ENCODE measurements around the gene AVPR1A.
"Not testable (repeated sequence)": the region's sequence is repeated elsewhere in the genome, so short reads cannot be mapped to it uniquely, and the experiment has no call there.

Gene AVPR1A

DNA sequence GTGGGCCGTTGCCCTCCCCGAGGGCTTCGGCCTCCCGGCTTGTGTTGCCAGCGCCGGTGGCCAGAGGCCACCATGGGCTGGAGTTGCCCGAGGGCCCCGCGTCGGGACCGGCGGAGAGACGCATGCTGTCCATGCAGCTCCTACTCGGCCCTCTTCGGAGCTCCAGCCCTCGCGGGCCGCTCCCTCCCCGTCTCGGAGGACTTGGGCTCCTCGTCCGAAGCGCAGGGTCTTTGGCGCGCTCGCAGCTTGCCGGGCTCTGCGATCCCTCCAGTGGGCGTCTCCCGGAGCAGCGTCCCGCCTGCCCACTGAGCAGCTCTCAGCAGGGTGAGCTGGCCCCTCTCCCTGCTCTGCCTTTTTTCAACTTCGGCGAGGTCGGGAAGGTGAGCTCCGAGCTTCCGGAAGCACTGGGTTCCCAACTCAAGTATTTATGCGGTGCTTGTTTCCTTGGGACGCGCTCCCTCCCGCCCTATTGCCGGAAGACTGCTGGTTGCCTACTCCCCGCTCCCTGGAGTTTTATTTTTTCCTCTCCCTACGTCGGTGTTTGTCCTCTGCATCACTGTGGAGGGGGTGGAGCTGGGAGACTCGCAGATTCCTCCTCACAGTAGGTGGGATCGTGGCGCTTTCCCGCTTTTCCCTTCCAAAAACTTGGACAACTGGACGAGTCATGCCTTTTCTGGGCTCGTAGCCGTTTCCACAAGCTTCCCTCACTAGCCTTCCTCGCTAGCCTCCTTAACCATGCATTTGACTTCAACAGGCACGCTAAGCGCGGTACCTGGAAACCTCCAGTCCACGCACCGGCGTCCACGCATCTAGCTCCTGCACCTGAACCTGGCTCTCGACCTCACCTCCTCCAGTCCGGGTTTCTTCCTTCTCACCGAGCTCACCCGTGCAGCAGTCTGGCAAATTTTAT is at the start of gene AVPR1A:
TSS of gene AVPR1A (minus strand) at position 489 of the 910 bp plus-strand sequence. CDS start at position 124, 365 bp downstream.
- no peak within 1 kb of the TSS for H3K9ac ChIP-seq (ENCODE audit: low read depth in 1 of 2, low read length in 2 of 2)
- peaks cover 9 to 19% of the 10 kb centered on the region in 2 donors for H3K4me1 ChIP-seq (ENCODE audit: control insufficient read depth in 1 of 2, insufficient read depth in 2 of 2, low read length in 2 of 2)
- H3K27me3 ChIP-seq (ENCODE audit: control insufficient read depth in 1 of 2, insufficient read depth in 2 of 2, low read length in 2 of 2) = peaks cover 31 to 56% of the 10 kb centered on the region in 2 donors
- no peaks in the 10 kb centered on the region for H3K36me3 ChIP-seq (ENCODE audit: control insufficient read depth in 1 of 2, insufficient read depth in 2 of 2, low read length in 2 of 2)
- H3K9me3 ChIP-seq (ENCODE audit: control insufficient read depth in 1 of 2, low read length in 2 of 2) = no peaks in the 10 kb centered on the region
- H3K27ac ChIP-seq (ENCODE audit: low read depth, low read length) = no peak within 1 kb of the TSS
- H3K4me3 ChIP-seq (ENCODE audit: low read depth in 1 of 2, low read length in 2 of 2) = peak within 1 kb of the TSS; percentile 60

DNA sequence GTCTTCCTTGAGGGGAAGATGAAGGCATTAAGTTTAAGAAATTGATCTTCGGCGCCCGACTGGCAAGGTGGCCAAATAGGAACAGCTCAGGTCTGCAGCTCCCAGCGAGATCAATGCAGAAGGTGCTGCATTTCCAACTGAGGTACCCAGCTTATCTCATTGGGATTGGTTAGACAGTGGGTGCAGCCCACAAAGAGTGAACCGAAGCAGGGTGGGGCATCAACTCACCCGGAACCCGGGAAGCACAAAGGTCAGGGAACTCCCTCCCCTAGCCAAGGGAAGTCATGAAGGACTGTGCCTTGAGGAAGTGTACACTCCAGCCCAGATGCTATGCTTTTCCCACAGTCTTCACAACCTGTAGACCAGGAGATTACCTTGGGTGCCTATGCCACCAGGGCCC is 45.2 kb upstream of the AVPR1A start:
- Histone ChIP-seq H3K9me3 (ENCODE audit: control insufficient read depth in 1 of 2, low read length in 2 of 2) (no peaks in the 10 kb centered on the region), H3K36me3 (ENCODE audit: control insufficient read depth in 1 of 2, insufficient read depth in 2 of 2, low read length in 2 of 2) (no peaks in the 10 kb centered on the region), H3K4me3 (ENCODE audit: low read depth in 1 of 2, low read length in 2 of 2) (no peak overlapping the region), H3K4me1 (ENCODE audit: control insufficient read depth in 1 of 2, insufficient read depth in 2 of 2, low read length in 2 of 2) (no peaks in the 10 kb centered on the region), H3K27ac (ENCODE audit: low read depth, low read length) (no peak overlapping the region), H3K9ac (ENCODE audit: low read depth in 1 of 2, low read length in 2 of 2) (no peak overlapping the region), H3K27me3 (ENCODE audit: control insufficient read depth in 1 of 2, insufficient read depth in 2 of 2, low read length in 2 of 2) (no peaks in the 10 kb centered on the region)

DNA sequence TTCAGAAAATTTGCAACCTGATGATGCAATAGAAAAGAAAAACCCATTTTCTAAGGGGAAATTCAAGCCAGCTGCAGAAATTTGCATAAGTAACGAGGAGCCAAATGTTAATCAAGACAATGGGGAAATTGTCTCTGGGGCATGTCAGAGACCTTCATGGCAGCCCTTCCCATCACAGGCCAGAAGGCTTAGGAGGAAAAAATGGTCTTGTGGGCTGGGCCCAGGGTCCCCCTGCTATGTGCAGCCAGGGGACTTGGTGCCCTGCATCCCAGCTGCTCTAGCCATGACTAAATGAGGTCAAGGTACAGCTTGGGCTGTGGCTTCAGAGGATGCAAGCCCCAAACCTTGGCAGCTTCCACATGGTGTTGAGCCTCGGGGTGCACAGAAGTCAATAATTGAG is 28.2 kb upstream of the AVPR1A start:
- Histone ChIP-seq H3K27me3 (ENCODE audit: control insufficient read depth in 1 of 2, insufficient read depth in 2 of 2, low read length in 2 of 2) (no peaks in the 10 kb centered on the region), H3K4me1 (ENCODE audit: control insufficient read depth in 1 of 2, insufficient read depth in 2 of 2, low read length in 2 of 2) (no peaks in the 10 kb centered on the region), H3K9me3 (ENCODE audit: control insufficient read depth in 1 of 2, low read length in 2 of 2) (peaks cover 2 to 16% of the 10 kb centered on the region in 2 donors), H3K36me3 (ENCODE audit: control insufficient read depth in 1 of 2, insufficient read depth in 2 of 2, low read length in 2 of 2) (no peaks in the 10 kb centered on the region), H3K9ac (ENCODE audit: low read depth in 1 of 2, low read length in 2 of 2) (no peak overlapping the region), H3K27ac (ENCODE audit: low read depth, low read length) (no peak overlapping the region), H3K4me3 (ENCODE audit: low read depth in 1 of 2, low read length in 2 of 2) (no peak overlapping the region)

DNA sequence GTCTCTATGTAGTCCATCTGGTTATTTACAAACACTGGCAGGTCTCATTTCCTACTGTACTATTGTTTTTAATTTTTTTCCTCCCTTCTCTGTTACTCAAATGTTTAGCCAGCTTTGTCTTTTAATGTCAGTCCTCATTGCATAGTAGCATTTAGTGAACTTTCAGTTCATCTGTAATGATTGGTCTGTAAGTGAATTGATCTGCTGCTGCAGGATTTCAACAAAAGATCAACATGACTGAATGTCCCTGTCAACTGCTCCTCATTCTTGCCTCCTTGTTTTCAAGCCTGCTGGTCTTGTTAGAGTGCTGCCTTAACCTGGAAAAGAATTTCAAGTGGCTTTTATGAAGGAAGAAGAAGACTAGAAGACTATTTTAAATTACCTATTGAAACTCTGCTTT is 19.3 kb upstream of the AVPR1A start:
- Histone ChIP-seq H3K4me1 (ENCODE audit: control insufficient read depth in 1 of 2, insufficient read depth in 2 of 2, low read length in 2 of 2) (no peaks in the 10 kb centered on the region), H3K27me3 (ENCODE audit: control insufficient read depth in 1 of 2, insufficient read depth in 2 of 2, low read length in 2 of 2) (no peaks in the 10 kb centered on the region), H3K9ac (ENCODE audit: low read depth in 1 of 2, low read length in 2 of 2) (no peak overlapping the region), H3K27ac (ENCODE audit: low read depth, low read length) (no peak overlapping the region), H3K36me3 (ENCODE audit: control insufficient read depth in 1 of 2, insufficient read depth in 2 of 2, low read length in 2 of 2) (no peaks in the 10 kb centered on the region), H3K9me3 (ENCODE audit: control insufficient read depth in 1 of 2, low read length in 2 of 2) (no peaks in the 10 kb centered on the region), H3K4me3 (ENCODE audit: low read depth in 1 of 2, low read length in 2 of 2) (no peak overlapping the region)

DNA sequence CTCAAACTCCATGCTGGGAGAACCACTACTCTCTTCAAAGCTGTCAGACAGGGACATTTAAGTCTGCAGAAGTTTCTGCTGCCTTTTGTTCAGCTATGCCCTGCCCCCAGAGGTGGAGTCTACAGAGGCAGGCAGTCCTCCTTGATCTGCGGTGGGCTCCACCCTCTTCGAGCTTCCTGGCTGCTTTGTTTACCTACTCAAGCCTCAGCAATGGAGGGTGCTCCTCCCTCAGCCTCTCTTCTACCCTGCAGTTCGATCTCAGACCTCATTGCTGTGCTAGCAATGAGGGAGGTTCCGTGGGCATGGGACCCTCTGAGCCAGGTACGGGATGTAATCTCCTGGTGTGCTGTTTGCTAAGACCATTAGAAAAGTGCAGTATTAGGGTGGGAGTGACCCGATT is 16.7 kb upstream of the AVPR1A start:
- not testable (repeated sequence) for H3K36me3 ChIP-seq (ENCODE audit: control insufficient read depth in 1 of 2, insufficient read depth in 2 of 2, low read length in 2 of 2); H3K9me3 ChIP-seq (ENCODE audit: control insufficient read depth in 1 of 2, low read length in 2 of 2); H3K4me3 ChIP-seq (ENCODE audit: low read depth in 1 of 2, low read length in 2 of 2); H3K9ac ChIP-seq (ENCODE audit: low read depth in 1 of 2, low read length in 2 of 2); H3K27ac ChIP-seq (ENCODE audit: low read depth, low read length); H3K27me3 ChIP-seq (ENCODE audit: control insufficient read depth in 1 of 2, insufficient read depth in 2 of 2, low read length in 2 of 2); H3K4me1 ChIP-seq (ENCODE audit: control insufficient read depth in 1 of 2, insufficient read depth in 2 of 2, low read length in 2 of 2)

DNA sequence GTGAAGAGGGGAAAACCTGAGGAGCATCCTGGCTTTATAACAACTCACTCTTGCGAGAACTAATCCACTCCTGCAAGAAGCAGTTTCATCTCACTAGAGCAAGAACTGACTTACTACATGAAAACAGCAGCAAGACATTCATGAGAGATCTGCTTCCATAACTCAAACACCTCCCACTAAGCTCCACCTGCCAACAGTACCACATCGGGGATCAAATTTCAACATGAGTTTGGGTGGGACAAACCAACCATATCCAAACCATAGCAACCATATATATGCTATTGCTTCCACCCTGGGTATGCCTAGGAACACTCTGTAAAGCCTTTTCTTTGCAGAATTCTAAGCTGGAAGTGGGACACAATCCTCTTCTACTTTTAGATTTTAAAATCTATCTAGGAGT is 13.9 kb upstream of the AVPR1A start:
- no peaks in the 10 kb centered on the region for H3K36me3 ChIP-seq (ENCODE audit: control insufficient read depth in 1 of 2, insufficient read depth in 2 of 2, low read length in 2 of 2)
- H3K4me1 ChIP-seq (ENCODE audit: control insufficient read depth in 1 of 2, insufficient read depth in 2 of 2, low read length in 2 of 2) = no peaks in the 10 kb centered on the region
- H3K9me3 ChIP-seq (ENCODE audit: control insufficient read depth in 1 of 2, low read length in 2 of 2) = no peaks in the 10 kb centered on the region
- H3K27ac ChIP-seq (ENCODE audit: low read depth, low read length) = no peak overlapping the region
- H3K27me3 ChIP-seq (ENCODE audit: control insufficient read depth in 1 of 2, insufficient read depth in 2 of 2, low read length in 2 of 2) = no peaks in the 10 kb centered on the region
- no peak overlapping the region for H3K9ac ChIP-seq (ENCODE audit: low read depth in 1 of 2, low read length in 2 of 2)
- no peak overlapping the region for H3K4me3 ChIP-seq (ENCODE audit: low read depth in 1 of 2, low read length in 2 of 2)

DNA sequence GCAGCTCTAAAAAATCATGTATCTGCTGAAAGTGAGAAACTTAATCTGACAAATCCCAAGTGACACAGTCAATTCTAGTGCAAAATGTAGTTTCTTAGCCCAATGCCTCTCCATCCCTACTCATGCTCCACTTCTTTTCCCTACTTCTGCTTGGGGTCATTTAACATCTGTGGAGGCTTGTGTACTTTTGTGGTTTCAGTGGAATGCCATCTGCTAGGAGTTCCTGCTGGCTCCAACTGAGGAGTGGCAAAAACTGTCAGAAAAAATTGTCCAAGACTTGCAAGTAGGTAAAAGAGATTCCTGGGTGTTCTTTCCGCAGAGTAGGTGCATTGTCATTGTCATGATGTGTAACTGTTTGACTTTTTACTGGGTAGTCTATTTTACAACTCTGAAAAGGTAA is 12.5 kb upstream of the AVPR1A start:
- no peak overlapping the region for H3K9ac ChIP-seq (ENCODE audit: low read depth in 1 of 2, low read length in 2 of 2)
- H3K36me3 ChIP-seq (ENCODE audit: control insufficient read depth in 1 of 2, insufficient read depth in 2 of 2, low read length in 2 of 2) = no peaks in the 10 kb centered on the region
- H3K27me3 ChIP-seq (ENCODE audit: control insufficient read depth in 1 of 2, insufficient read depth in 2 of 2, low read length in 2 of 2) = no peaks in the 10 kb centered on the region
- H3K9me3 ChIP-seq (ENCODE audit: control insufficient read depth in 1 of 2, low read length in 2 of 2) = no peaks in the 10 kb centered on the region
- H3K27ac ChIP-seq (ENCODE audit: low read depth, low read length) = no peak overlapping the region
- H3K4me3 ChIP-seq (ENCODE audit: low read depth in 1 of 2, low read length in 2 of 2) = no peak overlapping the region
- no peaks in the 10 kb centered on the region for H3K4me1 ChIP-seq (ENCODE audit: control insufficient read depth in 1 of 2, insufficient read depth in 2 of 2, low read length in 2 of 2)

DNA sequence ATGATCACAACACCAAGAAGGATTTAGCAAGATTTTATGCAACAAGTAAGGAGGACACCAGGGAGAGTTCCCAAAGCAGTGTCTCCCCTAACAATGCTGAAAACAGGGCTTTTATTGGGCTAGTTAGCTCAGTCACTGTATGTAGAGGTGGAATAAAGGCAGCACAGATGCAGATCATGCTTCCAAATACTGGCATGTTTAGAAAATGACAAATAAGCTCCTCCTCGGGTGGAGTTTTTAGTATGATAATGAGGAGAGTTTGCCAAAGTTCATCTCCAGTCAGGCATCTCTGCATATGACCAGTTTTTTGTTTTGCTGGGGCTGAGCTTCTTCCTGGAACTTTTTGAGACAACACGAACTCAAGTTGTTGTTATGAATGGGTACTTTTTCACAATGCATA is 4.4 kb upstream of the AVPR1A start:
- no peak overlapping the region for H3K9ac ChIP-seq (ENCODE audit: low read depth in 1 of 2, low read length in 2 of 2)
- H3K9me3 ChIP-seq (ENCODE audit: control insufficient read depth in 1 of 2, low read length in 2 of 2) = no peaks in the 10 kb centered on the region
- peaks cover 19 to 34% of the 10 kb centered on the region in 2 donors for H3K27me3 ChIP-seq (ENCODE audit: control insufficient read depth in 1 of 2, insufficient read depth in 2 of 2, low read length in 2 of 2)
- H3K27ac ChIP-seq (ENCODE audit: low read depth, low read length) = no peak overlapping the region
- no peaks in the 10 kb centered on the region for H3K36me3 ChIP-seq (ENCODE audit: control insufficient read depth in 1 of 2, insufficient read depth in 2 of 2, low read length in 2 of 2)
- H3K4me1 ChIP-seq (ENCODE audit: control insufficient read depth in 1 of 2, insufficient read depth in 2 of 2, low read length in 2 of 2) = peaks cover 9 to 16% of the 10 kb centered on the region in 2 donors
- no peak overlapping the region for H3K4me3 ChIP-seq (ENCODE audit: low read depth in 1 of 2, low read length in 2 of 2)

DNA sequence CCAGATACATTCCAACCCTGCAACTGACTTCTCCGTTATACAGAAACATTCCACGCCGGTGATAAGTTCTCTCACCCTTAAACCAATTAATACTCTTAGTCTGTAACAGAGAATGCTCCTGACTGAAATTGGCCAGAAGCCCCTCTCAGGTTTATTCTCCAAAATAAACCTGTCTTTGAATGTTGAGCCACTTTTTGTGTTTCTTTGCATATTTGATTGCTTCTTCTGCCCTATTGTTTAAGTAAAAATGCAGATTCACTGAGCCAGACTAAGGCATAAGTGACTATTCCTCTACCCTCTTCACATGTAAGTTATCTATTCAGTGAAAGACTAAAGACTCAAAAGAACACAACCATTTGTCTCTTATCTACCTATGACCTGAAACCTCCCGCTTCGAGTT is 3.6 kb upstream of the AVPR1A start:
- Histone ChIP-seq H3K9me3 (ENCODE audit: control insufficient read depth in 1 of 2, low read length in 2 of 2) (no peaks in the 10 kb centered on the region), H3K27ac (ENCODE audit: low read depth, low read length) (no peak overlapping the region), H3K9ac (ENCODE audit: low read depth in 1 of 2, low read length in 2 of 2) (no peak overlapping the region), H3K4me3 (ENCODE audit: low read depth in 1 of 2, low read length in 2 of 2) (no peak overlapping the region), H3K27me3 (ENCODE audit: control insufficient read depth in 1 of 2, insufficient read depth in 2 of 2, low read length in 2 of 2) (peaks cover 27 to 43% of the 10 kb centered on the region in 2 donors), H3K4me1 (ENCODE audit: control insufficient read depth in 1 of 2, insufficient read depth in 2 of 2, low read length in 2 of 2) (peaks cover 9 to 19% of the 10 kb centered on the region in 2 donors), H3K36me3 (ENCODE audit: control insufficient read depth in 1 of 2, insufficient read depth in 2 of 2, low read length in 2 of 2) (no peaks in the 10 kb centered on the region)

DNA sequence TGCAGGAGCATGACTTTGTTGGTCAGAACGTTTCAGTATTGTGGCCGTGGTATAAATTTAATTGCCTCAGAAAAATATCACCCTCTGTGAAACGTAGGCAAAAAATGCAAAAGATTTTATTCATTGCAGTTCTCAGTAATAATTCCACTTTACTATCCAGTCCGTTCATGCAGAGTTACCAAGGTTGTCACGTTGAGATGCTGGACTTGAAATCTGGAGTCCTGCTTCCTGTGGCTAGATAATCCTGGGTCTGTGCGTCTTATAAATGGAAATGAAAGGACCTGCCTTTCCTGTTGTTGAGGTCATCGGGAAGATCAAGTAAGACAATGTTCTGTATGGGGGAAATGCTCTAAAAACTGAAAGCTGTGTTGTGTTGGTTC is 1.3 kb upstream of the AVPR1A start:
- peak overlapping the region in 1 of 2 donors; percentile 60 for H3K4me3 ChIP-seq (ENCODE audit: low read depth in 1 of 2, low read length in 2 of 2)
- H3K9ac ChIP-seq (ENCODE audit: low read depth in 1 of 2, low read length in 2 of 2) = no peak overlapping the region

More for the DNA sequence above, 1.3 kb upstream of the AVPR1A start:
- Histone ChIP-seq H3K4me1 (ENCODE audit: control insufficient read depth in 1 of 2, insufficient read depth in 2 of 2, low read length in 2 of 2) (peaks cover 9 to 19% of the 10 kb centered on the region in 2 donors), H3K27me3 (ENCODE audit: control insufficient read depth in 1 of 2, insufficient read depth in 2 of 2, low read length in 2 of 2) (peaks cover 31 to 48% of the 10 kb centered on the region in 2 donors), H3K27ac (ENCODE audit: low read depth, low read length) (no peak overlapping the region), H3K9me3 (ENCODE audit: control insufficient read depth in 1 of 2, low read length in 2 of 2) (no peaks in the 10 kb centered on the region), H3K36me3 (ENCODE audit: control insufficient read depth in 1 of 2, insufficient read depth in 2 of 2, low read length in 2 of 2) (no peaks in the 10 kb centered on the region)
